HG03135 (cell line): ENCODE data around the gene PRR20G.
"Not testable (repeated sequence)": the region's sequence is repeated elsewhere in the genome, so short reads cannot be mapped to it uniquely, and the experiment has no call there.

Experiments used
- ATAC-seq: cut with Tn5 transposase; IDR thresholded peaks from one replicate; pipeline ENCODE4 v1.9.1; 2021; ENCODE audit warnings: mild to moderate bottlenecking, moderate library complexity; ENCODE audit not compliant: unreplicated experiment

Gene PRR20G

GRCh38 chr3:127287840-127288239, at the start of gene PRR20G:
Gene PRR20G, minus strand, starts transcription at chr3:127288046. Its CDS starts 681 bp downstream, at chr3:127287365.
- no peak for ATAC-seq

- no peak for ATAC-seq
These were observed 49.2 kb upstream of the PRR20G start for GRCh38 chr3:127337001-127337400.

DNA sequence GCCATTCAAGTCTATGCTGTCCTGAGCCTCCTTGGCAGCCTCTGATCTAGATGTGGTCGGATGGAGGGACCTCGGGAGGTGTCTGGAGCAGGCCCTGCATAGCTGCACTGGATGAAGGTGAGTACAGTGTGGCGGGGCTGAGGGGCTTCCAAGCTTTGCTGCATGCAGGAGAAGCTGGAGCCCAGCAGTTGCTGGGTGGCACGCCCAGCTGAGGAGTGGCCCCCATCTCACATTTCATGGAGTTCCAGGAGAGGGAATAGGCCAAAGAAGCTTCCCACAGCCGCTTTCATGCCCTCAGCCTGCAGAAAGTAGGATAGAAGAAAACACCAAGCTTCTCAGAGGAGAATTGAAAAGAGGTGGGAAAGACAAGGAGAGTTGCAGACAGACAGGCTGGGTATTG, 48.3 kb upstream of the PRR20G start:
- no peak for ATAC-seq

- no peak for ATAC-seq
These were observed 42.5 kb upstream of the PRR20G start for GRCh38 chr3:127330385-127330784.

- ATAC-seq: no peak
These were observed 41.9 kb upstream of the PRR20G start for GRCh38 chr3:127329631-127330285.

- no peak for ATAC-seq
These were observed 40.6 kb upstream of the PRR20G start for GRCh38 chr3:127328421-127328820.

DNA sequence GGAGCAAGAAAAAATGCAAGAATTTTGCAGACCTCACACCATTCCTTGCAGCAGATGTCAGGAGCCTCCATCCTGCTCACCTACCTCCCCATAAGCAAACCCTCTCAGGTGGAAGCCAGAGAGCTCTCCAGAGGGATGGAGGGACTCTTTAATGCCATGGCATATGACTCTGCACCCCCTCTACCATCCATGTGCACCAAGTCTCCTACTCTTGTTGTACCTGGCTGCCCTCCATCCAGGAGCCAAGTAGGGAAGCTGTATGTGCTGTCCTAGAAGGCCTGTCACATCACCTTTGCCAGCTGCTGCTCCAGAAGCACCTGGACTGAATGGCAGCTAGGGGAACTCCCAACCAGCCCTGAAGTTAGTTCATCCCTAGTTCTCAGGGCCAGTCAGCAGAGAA, 38.5 kb upstream of the PRR20G start:
- ATAC-seq: no peak

- ATAC-seq: no peak
These were observed 37.7 kb upstream of the PRR20G start for GRCh38 chr3:127325629-127325961.

DNA sequence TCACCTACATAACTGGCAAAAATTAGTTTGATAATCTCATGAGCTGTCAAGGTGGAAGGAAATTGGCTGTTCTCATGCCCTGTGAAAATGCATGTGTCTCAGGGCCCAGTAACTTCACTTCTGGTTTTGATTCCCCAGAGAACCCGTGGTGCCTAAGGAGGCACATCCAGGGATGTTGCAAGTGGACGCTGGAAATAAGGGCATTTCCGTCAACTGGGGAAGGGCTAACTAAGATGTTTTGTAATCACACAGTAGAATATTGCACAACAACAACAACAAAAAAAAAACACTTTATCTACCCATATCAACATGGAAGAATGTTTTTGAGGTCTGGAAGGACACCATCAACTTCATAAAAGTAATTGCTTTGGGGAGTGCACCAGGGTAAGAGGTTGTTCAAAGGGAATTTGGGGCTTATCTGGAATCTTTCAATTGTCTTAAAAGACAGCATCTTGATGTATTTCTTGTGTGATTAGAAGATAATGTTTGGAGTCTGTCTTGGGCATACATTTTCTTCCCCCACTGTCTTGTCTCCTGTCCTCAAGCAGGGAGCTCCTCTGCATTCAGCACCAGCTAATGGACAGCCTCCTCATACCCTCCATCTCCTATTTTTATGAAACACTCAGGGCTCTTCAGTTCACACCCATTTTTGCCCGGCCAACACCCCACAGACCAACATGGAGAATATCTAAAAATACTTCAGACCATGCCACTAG, 37.2 kb upstream of the PRR20G start:
- no peak for ATAC-seq

- no peak for ATAC-seq
These were observed 36.2 kb upstream of the PRR20G start for GRCh38 chr3:127324076-127324475.

DNA sequence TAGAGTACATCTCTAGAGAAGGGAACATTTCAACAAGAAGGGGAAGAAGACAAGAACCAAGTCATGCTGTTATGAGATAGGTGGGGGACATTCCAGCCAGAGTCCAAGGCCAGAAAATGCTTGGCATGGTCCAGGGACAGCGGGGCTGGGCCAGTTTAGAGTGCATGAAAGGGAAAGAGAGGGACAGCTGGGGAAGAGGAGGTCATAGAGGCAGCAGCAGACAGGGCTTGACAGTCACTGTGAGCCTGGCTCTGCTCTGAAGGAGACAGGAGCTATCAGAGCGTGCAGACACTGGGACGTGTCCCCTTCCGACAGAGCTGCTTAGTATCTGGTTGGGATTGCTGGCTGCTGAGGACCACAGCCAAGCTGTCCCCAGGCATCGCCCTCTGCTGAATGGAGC, 35.7 kb upstream of the PRR20G start:
- no peak for ATAC-seq

DNA sequence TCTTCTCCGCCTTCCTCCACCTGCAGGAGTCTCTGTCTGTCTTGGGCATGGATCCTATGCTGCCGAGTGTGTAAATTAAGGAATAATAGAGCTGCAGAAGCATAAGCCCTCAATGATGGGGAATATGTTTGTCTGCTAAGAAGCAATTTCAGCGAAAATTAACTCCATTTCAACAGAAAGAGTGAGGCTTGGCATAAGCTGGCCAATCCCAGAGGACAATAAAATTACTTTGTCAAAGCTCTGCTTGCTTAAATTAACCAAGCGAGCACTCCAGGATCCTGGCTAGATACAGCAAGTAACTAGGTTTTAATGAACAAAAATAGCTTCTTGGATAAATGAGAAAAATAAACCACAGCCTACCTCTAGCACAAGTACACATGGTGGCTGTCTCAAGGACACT, 33.5 kb upstream of the PRR20G start:
- ATAC-seq: no peak

- no peak for ATAC-seq
These were observed 32.8 kb upstream of the PRR20G start for GRCh38 chr3:127320529-127321121.

- no peak for ATAC-seq
These were observed 28.8 kb upstream of the PRR20G start for GRCh38 chr3:127316685-127317084.

DNA sequence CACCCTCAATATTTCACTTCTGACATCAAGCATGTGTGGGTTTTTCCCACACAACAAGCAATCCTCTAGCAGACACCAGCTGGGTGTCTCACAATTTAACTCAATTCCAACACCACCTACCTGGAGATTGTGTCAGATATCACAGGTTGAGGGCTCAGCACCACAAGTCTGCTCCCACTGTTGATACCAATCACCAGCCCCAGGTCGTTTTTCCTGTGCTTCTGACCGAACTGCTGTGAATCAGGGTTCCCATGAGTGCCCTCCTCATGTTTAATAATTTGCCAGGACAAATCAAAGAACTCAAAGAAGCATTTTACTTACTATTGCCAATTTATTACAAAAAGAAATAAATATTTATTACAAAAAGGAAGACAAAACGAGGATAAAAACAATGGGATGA, 25.0 kb upstream of the PRR20G start:
- no peak for ATAC-seq

- not testable (repeated sequence) for ATAC-seq
These were observed 21.0 kb upstream of the PRR20G start for GRCh38 chr3:127308821-127309220.

DNA sequence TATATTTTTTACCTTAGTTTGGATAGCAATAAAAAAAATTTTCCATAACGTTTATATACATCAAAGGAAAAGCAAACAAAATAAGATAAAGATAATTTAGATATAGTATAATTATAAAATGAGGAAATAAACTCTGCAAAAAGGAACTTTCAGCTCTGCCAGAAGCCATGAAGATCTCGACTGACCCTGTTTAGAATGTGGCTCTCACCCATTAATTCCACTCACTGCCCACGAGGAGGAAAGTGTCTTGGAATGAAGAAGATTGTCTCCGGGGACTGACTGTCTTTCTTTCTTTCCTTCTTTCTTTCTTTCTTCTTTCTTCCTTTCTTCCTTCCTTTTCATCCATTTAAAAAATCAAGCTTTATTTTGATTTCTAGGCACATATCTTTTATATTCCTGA, 20.1 kb upstream of the PRR20G start:
- ATAC-seq: no peak

DNA sequence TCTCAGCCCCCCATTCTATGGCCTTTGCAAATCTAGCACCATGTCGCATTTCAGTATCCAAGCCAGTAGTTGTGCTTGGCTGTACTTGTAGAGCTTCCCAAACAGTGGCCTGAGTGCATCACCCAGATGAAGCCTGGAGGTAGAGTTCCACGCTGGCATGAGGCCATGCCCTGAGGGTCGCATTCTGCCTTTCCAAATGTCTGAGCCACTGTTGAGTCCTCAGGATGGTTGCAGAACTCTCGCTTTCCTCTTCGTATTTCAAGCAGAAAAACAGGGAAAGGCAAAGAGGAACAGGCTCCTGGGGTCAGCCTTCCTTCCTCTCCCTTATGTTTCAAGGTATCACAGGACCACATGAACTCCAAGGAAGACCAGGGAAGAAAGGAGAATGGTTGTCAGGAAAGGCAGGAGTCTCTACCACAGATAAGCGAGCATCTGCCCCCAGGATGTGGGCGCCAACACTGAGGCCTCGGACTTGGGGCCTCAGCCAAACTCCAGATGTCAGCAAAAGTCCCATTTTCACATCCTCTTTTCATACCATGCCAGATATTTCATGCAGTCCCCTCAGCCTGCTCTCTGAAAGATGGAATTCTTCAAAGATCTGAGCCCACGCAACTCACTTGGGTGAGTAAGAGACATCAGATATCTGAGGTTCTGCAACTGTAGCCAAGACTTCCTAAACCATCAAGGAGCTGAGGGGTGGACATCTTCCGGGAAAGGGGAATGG, 19.4 kb upstream of the PRR20G start:
- ATAC-seq: no peak

DNA sequence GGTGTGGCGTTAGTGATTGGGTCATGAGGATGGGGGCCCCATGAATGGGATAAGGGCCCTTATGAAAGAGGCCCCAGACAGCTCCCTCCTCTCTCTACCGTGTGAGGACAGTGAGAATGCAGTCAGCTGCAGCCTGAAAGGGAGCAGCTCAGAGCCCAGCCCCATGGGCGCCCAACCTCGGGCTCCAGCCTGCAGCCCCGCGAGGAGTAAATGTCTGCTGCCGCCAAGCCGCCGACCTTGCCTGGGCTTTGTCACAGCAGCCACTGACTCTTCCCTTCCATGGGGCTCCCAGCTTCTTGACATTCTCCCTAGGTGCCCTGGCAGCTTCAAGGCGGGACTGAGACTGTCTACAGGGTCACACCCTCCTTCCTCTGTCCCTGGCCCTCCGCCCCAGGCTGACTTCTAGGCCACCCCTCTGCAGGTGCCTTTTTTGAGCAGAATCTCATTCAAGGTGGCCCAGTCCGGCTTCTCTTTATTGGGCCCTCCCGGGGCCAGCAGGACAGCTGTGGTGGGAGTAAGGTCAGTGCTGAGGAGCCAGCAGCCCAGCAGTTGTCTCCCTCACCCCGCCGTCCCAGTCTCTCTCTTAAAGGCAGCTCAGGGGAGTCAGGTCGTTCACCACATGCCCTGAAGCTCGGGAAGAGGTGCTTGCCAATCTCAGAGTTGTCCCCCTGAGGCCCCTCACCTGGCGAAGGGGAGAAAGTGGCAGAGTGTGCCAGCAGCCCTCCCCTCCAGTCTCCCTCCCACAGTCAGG, 18.7 kb upstream of the PRR20G start:
- ATAC-seq: no peak

- ATAC-seq: no peak
These were observed 17.7 kb upstream of the PRR20G start for GRCh38 chr3:127305499-127306060.
